K562 (cell line): Measurements from ENCODE around the gene FBXO4. TPM values are rescaled to one million over a fixed set of nuclear protein-coding genes. Genes with fewer than 3 reads are reported as not detected.

ENCODE experiments used
- ATAC-seq: fragments of 200-7000 bp; cut with Tn5 transposase; 3 replicates; pipeline ENCODE4 v1.9.1; 2020; ENCODE audit warnings: moderate library complexity
- BruUV-seq: library from RNA; stranded (reverse); fragments of 400-500 nt; replicated peaks from 2 replicates; lab custom pipeline; 2021; lab: Mats Ljungman, UMichigan
- CTCF ChIA-PET: fragments of 300-600 bp; formaldehyde crosslinking; extraction: SDS; loops from one replicate; lab custom pipeline; 2021; ENCODE audit warnings: low intra/inter-chr PET ratio; lab: Yijun Ruan, JAX
- POLR2A ChIA-PET: fragments of 300-600, 350-650 bp; sonication (Branson Sonifier 250); formaldehyde crosslinking; extraction: SDS; loops from one replicate; lab custom pipeline; 2021; ENCODE audit warnings: antibody characterized with exemption, inconsistent platforms; lab: Yijun Ruan, JAX
- DNase-seq, 4 experiments: peaks; one replicate each; pipeline versions ENCODE4 v3.0.0 to v3.0.0-alpha.2; 2011 to 2018; ENCODE audit warnings: low spot score in 3 of 4, mixed read lengths in 3 of 4; ENCODE audit errors: extremely low read depth in 1 of 4
- FAIRE-seq: peaks from 2 replicates; lab custom pipeline; 2011; peaks lifted over from hg19 to GRCh38; lab: Jason Lieb, UNC
- H2AFZ ChIP-seq: 2 replicates; pipeline ENCODE4 v1.6.0; 2011; ENCODE audit warnings: low read depth, low read length, control low read depth, inconsistent platforms
- H3K27ac ChIP-seq: fragments of 200-600 bp; 3 replicates; pipeline ENCODE4 v1.8.0; 2011; ENCODE audit warnings: low read depth, mild to moderate bottlenecking, control low read depth, inconsistent platforms, low read length, moderate library complexity, mixed read lengths; ENCODE audit errors: extremely low read depth
- H3K27me3 ChIP-seq, 2 experiments: fragments of 300-600 bp in 1 of 2; 2 replicates in 1 of 2; 3 replicates in 1 of 2; pipeline versions ENCODE4 v1.6.0 to v1.8.0; 2011; ENCODE audit warnings: inconsistent platforms in 2 of 2, low read length in 2 of 2, mild to moderate bottlenecking in 1 of 2, mixed read lengths in 1 of 2, moderate library complexity in 1 of 2; ENCODE audit not compliant: control insufficient read depth in 2 of 2, insufficient read depth in 2 of 2
- H3K36me3 ChIP-seq: fragments of 300-600 bp; 3 replicates; pipeline ENCODE4 v1.8.0; 2011; ENCODE audit warnings: mild to moderate bottlenecking, low read length, inconsistent platforms; ENCODE audit not compliant: control insufficient read depth, insufficient read depth
- H3K4me1 ChIP-seq, 2 experiments: fragments of 200-600 bp in 1 of 2; replicated peaks in 1 of 2; 2 replicates in 1 of 2; 3 replicates in 1 of 2; pipeline versions ENCODE4 v1.5.1 to v1.8.0; 2011; ENCODE audit warnings: inconsistent platforms in 2 of 2, low read length in 2 of 2, mild to moderate bottlenecking in 1 of 2, mixed read lengths in 1 of 2, moderate library complexity in 1 of 2; ENCODE audit not compliant: control insufficient read depth in 2 of 2, insufficient read depth in 2 of 2
- H3K4me2 ChIP-seq: 2 replicates; pipeline ENCODE4 v1.6.1; 2011; ENCODE audit warnings: low read length, control low read depth, inconsistent platforms, mixed read lengths; ENCODE audit not compliant: insufficient read depth
- H3K4me3 ChIP-seq: fragments of 200-600 bp; sonication (generic), shearing (Covaris generic); 2 replicates; pipeline ENCODE4 v1.5.1; 2016; ENCODE audit warnings: control low read depth, inconsistent platforms
- H3K79me2 ChIP-seq: fragments of 200-600 bp; 3 replicates; pipeline ENCODE4 v1.8.0; 2011; ENCODE audit warnings: low read length, inconsistent platforms; ENCODE audit not compliant: control insufficient read depth, insufficient read depth
- H3K9ac ChIP-seq, 2 experiments: 2 replicates each; pipeline versions ENCODE4 v1.6.0 to v1.6.1; 2011; ENCODE audit warnings: low read depth in 2 of 2, low read length in 2 of 2, control low read depth in 1 of 2, inconsistent platforms in 1 of 2, mild to moderate bottlenecking in 1 of 2, mixed read lengths in 1 of 2; ENCODE audit not compliant: insufficient read depth in 1 of 2
- H3K9me1 ChIP-seq: one replicate; pipeline ENCODE4 v1.6.0; 2011; ENCODE audit warnings: inconsistent platforms, mild to moderate bottlenecking, low read length, moderate library complexity; ENCODE audit not compliant: control insufficient read depth, insufficient read depth
- H3K9me3 ChIP-seq: replicated peaks from 2 replicates; pipeline ENCODE4 v1.5.1; 2011; ENCODE audit warnings: low read depth, low read length, inconsistent platforms; ENCODE audit not compliant: control insufficient read depth, insufficient read depth
- H4K20me1 ChIP-seq: replicated peaks from 2 replicates; pipeline ENCODE4 v1.6.1; 2011; ENCODE audit warnings: low read length, inconsistent platforms, mixed read lengths; ENCODE audit not compliant: control insufficient read depth, insufficient read depth
- CEBPZ ChIP-seq: fragments of 150-350 bp; IDR thresholded peaks from 2 replicates; pipeline ENCODE4 v1.6.1; 2014; ENCODE audit warnings: low read depth, mild to moderate bottlenecking, low read length, borderline replicate concordance
- CHCHD3 ChIP-seq: fragments of 250-450 bp; sonication (Bioruptor Pico); IDR thresholded peaks from 2 replicates; pipeline ENCODE4 v2.1.2; 2022; ENCODE audit warnings: mild to moderate bottlenecking
- ETV6 ChIP-seq, 3 experiments: fragments of 150-350 bp in 1 of 3; sonication (generic) in 1 of 3; formaldehyde crosslinking in 1 of 3; IDR thresholded peaks; 2 replicates each; pipeline versions ENCODE4 v1.6.1 to v1.8.0; 2014 to 2022; ENCODE audit warnings: borderline replicate concordance in 2 of 3, low read depth in 2 of 3, antibody characterized with exemption in 1 of 3, low read length in 1 of 3, mild to moderate bottlenecking in 1 of 3, missing genetic modification reagents in 1 of 3
- HDAC1 ChIP-seq, 2 experiments: fragments of 450-650 bp; IDR thresholded peaks; 2 replicates each; pipeline ENCODE4 v1.6.1; 2016 to 2017; ENCODE audit warnings: inconsistent platforms in 1 of 2, mild to moderate bottlenecking in 1 of 2, moderate library complexity in 1 of 2
- MAFK ChIP-seq: IDR thresholded peaks from 2 replicates; pipeline ENCODE4 v1.6.1; 2011; ENCODE audit warnings: low read length, improper control_type of control experiment
- MCM3 ChIP-seq: fragments of 450-650 bp; IDR thresholded peaks from 2 replicates; pipeline ENCODE4 v1.6.1; 2016
- MXI1 ChIP-seq: IDR thresholded peaks from 2 replicates; pipeline ENCODE4 v1.6.1; 2011; ENCODE audit warnings: low read depth, mild to moderate bottlenecking, improper control_type of control experiment, low read length
- NR2C2 ChIP-seq, 2 experiments: fragments of 200-800 bp in 1 of 2; sonication (Bioruptor generic) in 1 of 2; sonication (generic) in 1 of 2; formaldehyde crosslinking in 1 of 2; IDR thresholded peaks; 2 replicates each; pipeline versions ENCODE4 v1.6.1 to v1.8.0; 2016 to 2022; ENCODE audit warnings: mild to moderate bottlenecking in 1 of 2, missing compliant biosample characterization in 1 of 2, missing genetic modification characterization in 1 of 2, missing genetic modification reagents in 1 of 2
- PURB ChIP-seq: sonication (generic); formaldehyde crosslinking; IDR thresholded peaks from 2 replicates; pipeline ENCODE4 v1.9.0; 2021; ENCODE audit warnings: low read depth, mild to moderate bottlenecking, missing genetic modification reagents
- RNF219 ChIP-seq: fragments of 250-450 bp; sonication (Bioruptor Pico); IDR thresholded peaks from 2 replicates; pipeline ENCODE4 v1.5.0; 2022; ENCODE audit warnings: mild to moderate bottlenecking
- TBP ChIP-seq: optimal IDR thresholded peaks from 2 replicates; pipeline ENCODE3; 2011; ENCODE audit warnings: low read depth, low read length, improper control_type of control experiment
- ZEB2 ChIP-seq: fragments of 450-650 bp; IDR thresholded peaks from 2 replicates; pipeline ENCODE4 v1.6.1; 2016
- ZNF551 ChIP-seq: fragments of 250-450 bp; sonication (Bioruptor Pico); IDR thresholded peaks from 2 replicates; pipeline ENCODE4 v1.5.0; 2021; ENCODE audit warnings: mild to moderate bottlenecking, moderate library complexity
- WGBS: fragments of 100-300 bp; shearing (Covaris generic); methylation state at CpG from one replicate; pipeline ENCODE4 v1.1.6; 2016; ENCODE audit warnings: low coverage, mixed read lengths; ENCODE audit not compliant: insufficient coverage; ENCODE audit errors: missing lambda C conversion rate; 5-methylcytosine and 5-hydroxymethylcytosine counted together
- in situ Hi-C: fragments of 300-500 bp; cut with MboI; formaldehyde crosslinking; loops from 4 replicates; pipeline ENCODE4 v1.15.0; 2018; ENCODE audit warnings: inconsistent platforms, mixed read lengths
- intact Hi-C: fragments of 100-400 bp; cut with micrococcal nuclease; formaldehyde crosslinking; loops from 2 replicates; pipeline ENCODE4 v1.14.2; 2022
- polyA plus RNA-seq, 8 experiments: library from polyadenylated mRNA; depleted of rRNA in 4 of 8; stranded (reverse) in 5 of 8; unstranded in 3 of 8; fragments of >200 nt; fragmentation: Nextera tagmentation in 2 of 8; fragmentation: Illumina TruSeq in 1 of 8; extraction: Ambion mirVana in 2 of 8; extraction: Trizol in 1 of 8; gene quantifications; 2 replicates each; pipeline versions ENCODE4 v1.2.1 to v1.2.3, GENCODE V29; 2011 to 2014; ENCODE audit warnings: inconsistent platforms in 1 of 8, missing spikeins in 1 of 8
- total RNA-seq, 7 experiments: library from RNA; depleted of rRNA in 6 of 7; stranded (reverse); fragments of >200 nt in 6 of 7; fragmentation: Illumina TruSeq in 2 of 7; extraction: Trizol in 2 of 7; gene quantifications; 2 replicates each; pipeline versions ENCODE4 v1.2.1 to v1.2.3, GENCODE V29; 2011 to 2021; ENCODE audit warnings: low replicate concordance in 1 of 7
- TF ChIP-seq, protein P1 (sequence below): IDR thresholded peaks from 2 replicates; pipeline ENCODE4 v1.6.1; 2012; ENCODE audit warnings: low read depth, low read length, improper control_type of control experiment, borderline replicate concordance

Gene FBXO4
- total and polyA plus RNA-seq, 9 of the 15 experiments (the other 6 are each of a cell fraction or from before 2014, with no cell fraction given): 5.9 to 33.4 (median 19.6) TPM

GRCh38 chr5:41966401-41967105 is 41.5 kb downstream of the FBXO4 start:
- no TSS peak for BruUV-seq
- TF ChIP-seq RNF219 (no peak), ETV6 (IDR thresholded peaks at IDR 0.05; ENCODE audit: borderline replicate concordance in 1 of 2, low read depth in 2 of 2, low read length in 1 of 2) (no peak), ETV6 (CRISPR knock-in tag; IDR thresholded peaks at IDR 0.05; ENCODE audit: borderline replicate concordance) (no peak), ZEB2 (no peak), TBP (no peak), MCM3 (no peak), PURB (CRISPR knock-in tag) (no peak), CEBPZ (no peak), CHCHD3 (CRISPR knock-in tag) (no peak), MXI1 (no peak), MAFK (no peak), ZNF551 (CRISPR knock-in tag) (no peak), HDAC1 (IDR thresholded peaks at IDR 0.05) (no peak), NR2C2 (CRISPR knock-in tag; IDR thresholded peaks at IDR 0.05) (no peak), NR2C2 (tag; IDR thresholded peaks at IDR 0.05) (no peak)
- TF ChIP-seq, protein P1, sequence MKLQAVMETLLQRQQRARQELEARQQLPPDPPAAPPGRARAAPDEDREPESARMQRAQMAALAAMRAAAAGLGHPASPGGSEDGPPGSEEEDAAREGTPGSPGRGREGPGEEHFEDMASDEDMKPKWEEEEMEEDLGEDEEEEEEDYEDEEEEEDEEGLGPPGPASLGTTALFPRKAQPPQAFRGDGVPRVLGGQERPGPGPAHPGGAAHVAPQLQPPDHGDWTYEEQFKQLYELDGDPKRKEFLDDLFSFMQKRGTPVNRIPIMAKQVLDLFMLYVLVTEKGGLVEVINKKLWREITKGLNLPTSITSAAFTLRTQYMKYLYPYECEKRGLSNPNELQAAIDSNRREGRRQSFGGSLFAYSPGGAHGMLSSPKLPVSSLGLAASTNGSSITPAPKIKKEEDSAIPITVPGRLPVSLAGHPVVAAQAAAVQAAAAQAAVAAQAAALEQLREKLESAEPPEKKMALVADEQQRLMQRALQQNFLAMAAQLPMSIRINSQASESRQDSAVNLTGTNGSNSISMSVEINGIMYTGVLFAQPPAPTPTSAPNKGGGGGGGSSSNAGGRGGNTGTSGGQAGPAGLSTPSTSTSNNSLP: no peak

More at GRCh38 chr5:41966401-41967105, 41.5 kb downstream of the FBXO4 start:
- H3K27ac ChIP-seq: no peak overlapping the region
- H3K9ac ChIP-seq: no peak overlapping the region
- no peaks in the 10 kb centered on the region for H3K79me2 ChIP-seq
- in situ Hi-C loops (no loop called here), intact Hi-C loops (no loop called here)
- 0 out of 5 replicates have a peak, but pooled peaks cover 0 to 3% of the 10 kb centered on the region in 2 experiments for H3K4me1 ChIP-seq
- ATAC-seq (no peak), DNase-seq (no peak), FAIRE-seq (no peak)
- no peaks in the 10 kb centered on the region for H4K20me1 ChIP-seq
- ChIA-PET POLR2A (no interaction called here), CTCF (no interaction called here)
- no peaks in the 10 kb centered on the region for H3K9me1 ChIP-seq
- H3K27me3 ChIP-seq: no peaks in the 10 kb centered on the region
- 32% methylated on average over 6 of the region's 6 CpGs for WGBS
- no peak overlapping the region for H3K4me3 ChIP-seq
- H2AFZ ChIP-seq: no peak overlapping the region
- no peaks in the 10 kb centered on the region for H3K36me3 ChIP-seq
- no peak overlapping the region for H3K4me2 ChIP-seq
- H3K9me3 ChIP-seq: no peaks in the 10 kb centered on the region
